Mammary epithelial cell (primary cell): ENCODE data around the gene LRRC28.

Experiments used
- EZH2 ChIP-seq: IDR thresholded peaks from 2 replicates; pipeline ENCODE4 v1.6.1; 2012; ENCODE audit warnings: low read length, inconsistent platforms, borderline replicate concordance
- TF ChIP-seq, protein P1 (sequence below), 2 donors: IDR thresholded peaks in 1 of 2; conservative IDR thresholded peaks in 1 of 2; 2 replicates each; pipeline ENCODE4 v1.5.1; 2011 to 2012; ENCODE audit warnings: inconsistent platforms in 2 of 2, low read length in 2 of 2, mild to moderate bottlenecking in 2 of 2, control low read depth in 1 of 2, low read depth in 1 of 2; ENCODE audit not compliant: insufficient read depth in 1 of 2; ENCODE audit errors: extremely low read depth in 1 of 2

DNA sequence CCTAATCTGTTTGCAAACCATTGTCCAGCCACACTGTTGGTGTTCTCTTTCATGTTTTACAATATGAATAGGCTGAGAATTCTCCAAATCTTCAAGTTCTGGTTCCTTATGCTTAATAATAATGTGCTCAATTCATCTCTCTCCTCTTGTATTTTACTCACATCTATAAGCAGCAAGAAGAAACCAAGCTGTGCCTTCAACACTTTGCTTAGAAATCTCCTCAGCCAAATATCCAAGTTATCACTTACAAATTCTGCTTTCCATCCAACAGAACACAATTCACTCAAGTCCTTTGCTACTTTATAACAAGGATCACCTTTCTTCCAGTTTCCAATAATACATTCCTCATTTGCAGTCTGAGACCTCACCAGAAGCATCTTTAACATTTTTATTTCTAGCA, 117.5 kb downstream of the LRRC28 start:
- TF ChIP-seq, protein P1, sequence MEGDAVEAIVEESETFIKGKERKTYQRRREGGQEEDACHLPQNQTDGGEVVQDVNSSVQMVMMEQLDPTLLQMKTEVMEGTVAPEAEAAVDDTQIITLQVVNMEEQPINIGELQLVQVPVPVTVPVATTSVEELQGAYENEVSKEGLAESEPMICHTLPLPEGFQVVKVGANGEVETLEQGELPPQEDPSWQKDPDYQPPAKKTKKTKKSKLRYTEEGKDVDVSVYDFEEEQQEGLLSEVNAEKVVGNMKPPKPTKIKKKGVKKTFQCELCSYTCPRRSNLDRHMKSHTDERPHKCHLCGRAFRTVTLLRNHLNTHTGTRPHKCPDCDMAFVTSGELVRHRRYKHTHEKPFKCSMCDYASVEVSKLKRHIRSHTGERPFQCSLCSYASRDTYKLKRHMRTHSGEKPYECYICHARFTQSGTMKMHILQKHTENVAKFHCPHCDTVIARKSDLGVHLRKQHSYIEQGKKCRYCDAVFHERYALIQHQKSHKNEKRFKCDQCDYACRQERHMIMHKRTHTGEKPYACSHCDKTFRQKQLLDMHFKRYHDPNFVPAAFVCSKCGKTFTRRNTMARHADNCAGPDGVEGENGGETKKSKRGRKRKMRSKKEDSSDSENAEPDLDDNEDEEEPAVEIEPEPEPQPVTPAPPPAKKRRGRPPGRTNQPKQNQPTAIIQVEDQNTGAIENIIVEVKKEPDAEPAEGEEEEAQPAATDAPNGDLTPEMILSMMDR (conservative IDR thresholded peaks at IDR 0.05 in 1 of 2, IDR thresholded peaks at IDR 0.05 in 1 of 2; ENCODE audit: extremely low read depth in 1 of 2, insufficient read depth in 1 of 2, low read depth in 1 of 2, low read length in 2 of 2), result no peak
- TF ChIP-seq EZH2, result no peak
